ENCODE results near the gene XPO4.
"Not testable (repeated sequence)": the region's sequence is repeated elsewhere in the genome, so short reads cannot be mapped to it uniquely, and the experiment has no call there.

DNA sequence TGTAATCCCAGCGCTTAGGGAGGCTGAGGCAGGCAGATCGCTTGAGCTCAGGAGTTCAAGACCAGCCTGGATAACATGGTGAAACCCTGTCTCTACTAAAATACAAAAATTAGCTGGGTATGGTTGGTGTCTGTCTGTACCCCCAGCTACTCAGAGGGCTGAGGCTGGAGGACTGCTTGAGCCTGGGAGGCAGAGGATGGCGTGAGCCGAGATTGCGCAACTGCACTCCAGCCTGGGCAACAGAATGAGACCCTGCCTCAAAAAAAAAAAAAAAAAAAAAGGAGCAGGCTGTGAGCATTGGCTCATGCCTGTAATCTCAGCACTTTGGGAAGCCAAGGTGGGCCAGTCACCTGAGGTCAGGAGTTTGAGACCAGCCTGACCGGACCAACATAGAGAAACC lies 12.0 kb downstream of the XPO4 start:
- not testable (repeated sequence) for TF ChIP-seq CTCF, POLR2AphosphoS5, POLR2A (IDR thresholded peaks at IDR 0.05)

All from breast epithelium (tissue), 3 donors.